A673 (cell line): ENCODE results near the gene SLC35E4.

ENCODE experiments used
- CTCF ChIP-seq: fragments of 300-800, 200-600 bp; sonication (generic); conservative IDR thresholded peaks from 2 replicates; pipeline ENCODE4 v1.5.1; 2017; ENCODE audit warnings: low read depth, mild to moderate bottlenecking, antibody characterized with exemption, low read length, moderate library complexity, mixed read lengths
- EZH2 ChIP-seq: fragments of 200-600 bp; sonication (generic); IDR thresholded peaks from 2 replicates; pipeline ENCODE4 v1.6.1; 2017; ENCODE audit warnings: borderline replicate concordance, low read depth, mild to moderate bottlenecking, mixed read lengths, antibody characterized with exemption, low read length; ENCODE audit not compliant: poor library complexity, severe bottlenecking

- no peak for TF ChIP-seq CTCF
- TF ChIP-seq EZH2: no peak
Observed at GRCh38 chr22:30614268-30614667, 21.3 kb upstream of the SLC35E4 start.
